Loucy (cell line): ENCODE data around the gene PDE4DIP.
"Not testable (repeated sequence)": the region's sequence is repeated elsewhere in the genome, so short reads cannot be mapped to it uniquely, and the experiment has no call there.

Source experiments
- H2AFZ ChIP-seq: fragments of 200-600 bp; sonication (generic); 2 replicates; pipeline ENCODE4 v1.6.0; 2016; ENCODE audit warnings: antibody characterized with exemption, mild to moderate bottlenecking, low read length, moderate library complexity
- H3F3A ChIP-seq: fragments of 200-600 bp; 2 replicates; pipeline ENCODE4 v1.6.0; 2016; ENCODE audit warnings: antibody characterized with exemption, low read depth, mild to moderate bottlenecking
- H3K27me3 ChIP-seq: fragments of 200-600 bp; sonication (generic); 2 replicates; pipeline ENCODE4 v1.6.1; 2014; ENCODE audit warnings: low read length, mild to moderate bottlenecking; ENCODE audit not compliant: insufficient read depth, poor library complexity, severe bottlenecking
- H3K36me3 ChIP-seq: fragments of 200-600 bp; sonication (generic); 2 replicates; pipeline ENCODE4 v1.6.1; 2016; ENCODE audit warnings: low read length; ENCODE audit not compliant: insufficient read depth
- H3K4me1 ChIP-seq: fragments of 200-600 bp; sonication (generic); 2 replicates; pipeline ENCODE4 v1.5.1; 2014; ENCODE audit warnings: low read length, mild to moderate bottlenecking; ENCODE audit not compliant: insufficient read depth, poor library complexity, severe bottlenecking
- H3K4me2 ChIP-seq: fragments of 200-600 bp; sonication (generic); 2 replicates; pipeline ENCODE4 v1.6.0; 2014; ENCODE audit warnings: antibody characterized with exemption, low read length, low read depth, mild to moderate bottlenecking; ENCODE audit not compliant: poor library complexity, severe bottlenecking
- H3K4me3 ChIP-seq: fragments of 200-600 bp; sonication (generic); 2 replicates; pipeline ENCODE4 v1.5.1; 2014; ENCODE audit warnings: low read length, mild to moderate bottlenecking, mixed read lengths; ENCODE audit not compliant: poor library complexity, severe bottlenecking
- H3K79me2 ChIP-seq: fragments of 200-600 bp; sonication (generic); 2 replicates; pipeline ENCODE4 v1.6.1; 2014; ENCODE audit warnings: low read length; ENCODE audit not compliant: insufficient read depth
- H3K9ac ChIP-seq: fragments of 200-600 bp; sonication (generic); 2 replicates; pipeline ENCODE4 v1.6.0; 2014; ENCODE audit warnings: mild to moderate bottlenecking, low read depth, low read length, moderate library complexity; ENCODE audit not compliant: poor library complexity, severe bottlenecking
- H3K9me2 ChIP-seq: fragments of 200-600 bp; sonication (generic); replicated peaks from 2 replicates; pipeline ENCODE4 v1.6.1; 2016; ENCODE audit warnings: low read depth, low read length, mixed read lengths
- H3K9me3 ChIP-seq: fragments of 200-600 bp; sonication (generic); 2 replicates; pipeline ENCODE4 v1.6.1; 2014; ENCODE audit warnings: mild to moderate bottlenecking, antibody characterized with exemption, low read length, low read depth; ENCODE audit not compliant: insufficient read depth
- H4K20me1 ChIP-seq: fragments of 200-600 bp; sonication (generic); 2 replicates; pipeline ENCODE4 v1.6.0; 2014; ENCODE audit warnings: antibody characterized with exemption, low read length, mild to moderate bottlenecking; ENCODE audit not compliant: insufficient read depth, poor library complexity, severe bottlenecking

The PDE4DIP gene

DNA sequence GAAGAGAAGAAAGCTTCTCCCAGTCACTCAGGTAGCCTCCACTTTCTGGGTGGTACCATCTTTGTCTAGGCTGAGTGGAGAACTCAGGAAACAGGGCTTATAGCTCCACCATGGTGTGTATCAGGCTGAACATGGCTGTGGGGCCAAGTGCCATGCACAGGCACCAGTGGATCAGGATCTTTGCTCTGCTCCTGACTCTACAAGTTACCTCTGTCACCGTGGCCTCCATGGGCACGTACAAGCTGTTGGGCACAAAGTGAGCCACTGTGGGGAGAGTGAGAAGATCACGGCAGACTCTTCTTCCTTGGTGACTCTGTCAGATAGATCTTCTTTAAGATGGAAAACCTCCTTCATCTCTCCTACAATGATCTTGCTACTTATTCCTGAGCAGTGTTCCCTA is 165.5 kb downstream of the PDE4DIP start:
- H3K9me3 ChIP-seq, H4K20me1 ChIP-seq, H3K27me3 ChIP-seq, H3K9ac ChIP-seq, H3F3A ChIP-seq, H3K4me3 ChIP-seq, H2AFZ ChIP-seq, H3K9me2 ChIP-seq, H3K79me2 ChIP-seq, H3K36me3 ChIP-seq, H3K4me1 ChIP-seq, H3K4me2 ChIP-seq: not testable (repeated sequence)

DNA sequence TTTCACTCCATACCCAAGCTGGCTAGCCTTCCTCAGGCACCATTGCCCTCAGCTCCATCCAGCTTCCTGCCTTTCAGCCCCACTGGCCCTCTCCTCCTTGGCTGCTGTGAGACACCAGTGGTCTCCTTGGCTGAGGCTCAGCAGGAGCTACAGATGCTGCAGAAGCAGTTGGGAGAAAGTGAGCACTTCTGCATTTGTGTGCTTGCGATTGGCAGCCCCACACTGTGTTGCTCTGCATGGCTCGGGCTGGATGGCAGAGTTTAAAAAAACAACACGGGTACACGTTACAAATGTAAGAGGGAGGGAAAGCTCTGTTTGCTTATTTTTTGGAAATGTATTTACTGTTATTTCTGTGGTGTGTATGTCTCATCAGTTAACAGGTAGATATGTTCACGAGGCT is 168.4 kb downstream of the PDE4DIP start:
- not testable (repeated sequence) for H3K27me3 ChIP-seq, H3K79me2 ChIP-seq, H3K9me3 ChIP-seq, H3F3A ChIP-seq, H4K20me1 ChIP-seq, H3K36me3 ChIP-seq, H3K4me1 ChIP-seq, H3K9ac ChIP-seq, H3K9me2 ChIP-seq, H2AFZ ChIP-seq, H3K4me2 ChIP-seq, H3K4me3 ChIP-seq

DNA sequence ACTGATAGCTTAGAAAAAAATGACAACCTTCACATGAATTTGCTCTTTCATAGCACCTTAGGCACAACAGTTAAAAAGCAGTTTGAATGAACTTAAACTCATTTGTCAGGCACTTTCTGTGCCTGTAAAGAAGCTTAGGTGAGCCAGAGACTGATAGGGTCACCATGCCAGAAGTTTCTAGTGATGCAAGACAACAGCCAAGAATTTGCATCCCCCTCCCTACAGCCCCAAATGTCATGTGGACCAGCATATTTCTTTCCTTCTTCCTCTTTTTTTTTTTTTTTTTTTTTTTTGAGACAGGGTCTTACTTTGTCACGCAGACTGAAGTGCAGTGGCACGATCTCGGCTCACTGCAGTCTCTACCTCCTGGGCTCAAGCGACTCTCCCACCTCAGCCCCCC is 169.3 kb downstream of the PDE4DIP start:
- H3K4me1 ChIP-seq, H3K79me2 ChIP-seq, H3K4me2 ChIP-seq, H3K4me3 ChIP-seq, H3K36me3 ChIP-seq, H3K9me3 ChIP-seq, H3K9me2 ChIP-seq, H2AFZ ChIP-seq, H4K20me1 ChIP-seq, H3F3A ChIP-seq, H3K9ac ChIP-seq, H3K27me3 ChIP-seq: not testable (repeated sequence)

DNA sequence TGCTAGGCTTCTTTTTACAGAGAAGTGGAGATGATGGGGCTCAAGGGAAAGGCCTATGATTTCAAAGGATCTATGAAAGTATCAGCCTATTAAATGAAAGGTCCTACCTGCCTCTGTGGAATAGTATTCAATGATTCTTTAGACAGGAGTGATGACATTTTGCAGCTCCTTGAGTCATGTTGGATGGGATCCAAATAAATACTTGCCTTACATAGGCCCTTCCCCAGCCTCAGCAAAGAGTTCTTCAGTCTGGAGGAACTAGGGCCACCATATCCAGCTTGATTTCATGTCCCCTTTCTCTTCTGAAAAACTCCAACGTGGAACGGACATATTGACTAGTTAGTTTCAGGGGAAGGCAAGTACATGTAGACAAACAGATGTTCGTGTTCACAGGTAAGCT is 171.3 kb downstream of the PDE4DIP start:
- H3K4me3 ChIP-seq, H2AFZ ChIP-seq, H3F3A ChIP-seq, H4K20me1 ChIP-seq, H3K27me3 ChIP-seq, H3K79me2 ChIP-seq, H3K36me3 ChIP-seq, H3K4me1 ChIP-seq, H3K9me3 ChIP-seq, H3K9ac ChIP-seq, H3K9me2 ChIP-seq, H3K4me2 ChIP-seq: not testable (repeated sequence)

DNA sequence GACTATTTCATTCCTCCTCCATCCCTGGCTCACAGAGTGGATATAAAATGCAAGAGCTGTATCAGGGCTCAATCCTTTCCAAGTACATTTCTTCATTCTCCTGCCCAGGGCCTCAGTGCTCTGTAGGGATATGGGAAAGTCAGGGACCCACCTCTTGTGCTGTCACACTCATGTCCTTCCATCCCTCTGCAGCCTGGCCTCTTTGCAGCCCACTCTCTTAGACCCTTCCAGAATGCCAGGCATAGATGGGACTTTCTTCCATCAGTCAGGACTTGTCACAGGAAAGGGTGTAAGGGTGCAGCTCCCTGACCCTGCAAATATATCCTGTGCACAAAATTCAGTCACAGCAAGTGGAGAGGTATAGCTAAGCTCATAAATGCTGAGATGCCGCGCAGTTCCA is 172.4 kb downstream of the PDE4DIP start:
- not testable (repeated sequence) for H3K36me3 ChIP-seq, H3K9me3 ChIP-seq, H3K4me1 ChIP-seq, H2AFZ ChIP-seq, H3K27me3 ChIP-seq, H3K79me2 ChIP-seq, H3K9me2 ChIP-seq, H3K4me3 ChIP-seq, H3K4me2 ChIP-seq, H3F3A ChIP-seq, H4K20me1 ChIP-seq, H3K9ac ChIP-seq

DNA sequence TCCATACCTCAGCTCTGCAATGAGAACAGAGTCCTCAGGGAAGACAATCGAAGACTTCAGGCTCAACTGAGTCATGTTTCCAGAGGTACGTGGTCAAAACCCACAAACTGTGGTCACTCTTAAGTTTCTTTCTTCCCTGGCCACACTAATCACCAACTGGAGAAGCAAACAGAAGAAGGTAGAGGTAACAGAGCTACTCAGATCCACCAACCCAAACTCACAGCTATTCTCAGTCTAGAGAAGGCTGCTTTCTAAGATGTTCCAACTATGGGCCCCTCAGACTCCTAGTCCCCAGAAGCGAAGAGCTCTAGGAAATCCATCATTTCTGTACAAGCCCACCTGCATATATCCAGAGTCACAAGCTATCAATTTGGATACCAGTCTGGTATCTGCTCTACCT is 174.3 kb downstream of the PDE4DIP start:
- not testable (repeated sequence) for H3K4me3 ChIP-seq, H3K4me1 ChIP-seq, H3K79me2 ChIP-seq, H3K9ac ChIP-seq, H4K20me1 ChIP-seq, H3K4me2 ChIP-seq, H3F3A ChIP-seq, H3K9me2 ChIP-seq, H2AFZ ChIP-seq, H3K9me3 ChIP-seq, H3K36me3 ChIP-seq, H3K27me3 ChIP-seq

DNA sequence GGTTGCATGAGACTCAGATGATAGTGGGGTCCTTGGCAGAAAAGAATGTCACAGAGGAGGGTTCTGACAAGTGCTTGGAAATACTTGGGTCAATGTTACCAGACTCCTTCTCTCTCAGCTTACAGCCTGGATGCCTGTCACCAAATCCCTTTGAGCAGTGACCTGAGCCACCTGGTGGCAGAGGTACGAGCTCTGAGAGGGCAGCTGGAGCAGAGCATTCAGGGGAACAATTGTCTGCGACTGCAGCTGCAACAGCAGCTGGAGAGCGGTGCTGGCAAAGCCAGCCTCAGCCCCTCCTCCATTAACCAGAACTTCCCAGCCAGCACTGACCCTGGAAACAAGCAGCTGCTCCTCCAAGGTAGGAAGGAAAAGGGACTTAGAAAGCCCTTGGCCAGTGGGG is 180.1 kb downstream of the PDE4DIP start:
- not testable (repeated sequence) for H4K20me1 ChIP-seq, H2AFZ ChIP-seq, H3K9me3 ChIP-seq, H3K9me2 ChIP-seq, H3F3A ChIP-seq, H3K4me3 ChIP-seq, H3K9ac ChIP-seq, H3K36me3 ChIP-seq, H3K79me2 ChIP-seq, H3K4me1 ChIP-seq, H3K27me3 ChIP-seq, H3K4me2 ChIP-seq

DNA sequence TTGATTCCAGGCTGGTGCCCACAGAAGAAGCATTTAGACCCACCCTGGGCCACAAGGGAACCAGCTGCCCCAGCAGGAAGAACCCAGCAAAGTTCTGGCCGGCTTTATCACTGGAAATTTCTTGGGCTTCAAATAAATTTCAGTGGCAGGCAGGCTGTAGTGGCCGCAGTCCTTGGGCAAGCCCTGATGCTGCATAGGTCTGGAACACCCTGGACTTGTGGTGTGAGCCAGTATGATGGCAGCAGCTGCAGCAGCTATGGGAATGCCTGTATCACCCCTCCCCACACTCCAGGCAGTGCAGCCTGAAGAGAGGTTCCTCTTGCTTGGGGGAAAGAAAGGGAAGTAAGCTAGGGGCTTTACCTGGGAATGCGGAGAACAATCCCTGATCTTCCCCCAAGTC is 189.7 kb downstream of the PDE4DIP start:
- H3K4me3 ChIP-seq, H2AFZ ChIP-seq, H4K20me1 ChIP-seq, H3F3A ChIP-seq, H3K9me3 ChIP-seq, H3K36me3 ChIP-seq, H3K4me2 ChIP-seq, H3K27me3 ChIP-seq, H3K9ac ChIP-seq, H3K4me1 ChIP-seq, H3K9me2 ChIP-seq, H3K79me2 ChIP-seq: not testable (repeated sequence)
